Measurements from ENCODE around the gene SMIM35.

The SMIM35 gene

GRCh38 chr11:118076754-118077281, 9.9 kb downstream of the SMIM35 start, which contains the start of gene TMPRSS4:
Gene TMPRSS4, plus strand, starts transcription at chr11:118077078. Its CDS starts 225 bp downstream, at chr11:118077303.
- no peak for DNase-seq

GRCh38 chr11:118074785-118075184, 12.0 kb downstream of the SMIM35 start:
- Histone ChIP-seq H3K4me3 (ENCODE audit: low read depth, low read length) (no peak overlapping the region), H3K36me3 (no peaks in the 10 kb centered on the region), H3K27me3 (ENCODE audit: insufficient read depth, low read depth, severe bottlenecking) (no peaks in the 10 kb centered on the region), H3K9me3 (ENCODE audit: severe bottlenecking) (no peaks in the 10 kb centered on the region), H3K27ac (no peak overlapping the region)
- no peak for DNase-seq
- no peak for TF ChIP-seq CTCF (IDR thresholded peaks at IDR 0.05; ENCODE audit: low read depth, low read length)

More at GRCh38 chr11:118076754-118077281, 9.9 kb downstream of the SMIM35 start, which contains the start of gene TMPRSS4:
- no peaks in the 10 kb centered on the region for H3K27me3 ChIP-seq (ENCODE audit: insufficient read depth, low read depth, severe bottlenecking)
- no peaks in the 10 kb centered on the region for H3K36me3 ChIP-seq
- H3K4me3 ChIP-seq (ENCODE audit: low read depth, low read length) = no peak within 1 kb of the TSS
- TF ChIP-seq CTCF (IDR thresholded peaks at IDR 0.05; ENCODE audit: low read depth, low read length) = no peak
- H3K27ac ChIP-seq = no peak within 1 kb of the TSS
- H3K9me3 ChIP-seq (ENCODE audit: severe bottlenecking) = no peaks in the 10 kb centered on the region

- TF ChIP-seq CTCF (IDR thresholded peaks at IDR 0.05; ENCODE audit: low read depth, low read length) = no peak
- Histone ChIP-seq H3K27me3 (ENCODE audit: insufficient read depth, low read depth, severe bottlenecking) (no peaks in the 10 kb centered on the region), H3K9me3 (ENCODE audit: severe bottlenecking) (no peaks in the 10 kb centered on the region), H3K27ac (no peak overlapping the region), H3K4me3 (ENCODE audit: low read depth, low read length) (no peak overlapping the region), H3K36me3 (no peaks in the 10 kb centered on the region)
- no peak for DNase-seq
Measured at GRCh38 chr11:118074091-118074685, 12.6 kb downstream of the SMIM35 start.

GRCh38 chr11:118073554-118073953, 13.2 kb downstream of the SMIM35 start:
- no peak for DNase-seq
- no peak overlapping the region for H3K4me3 ChIP-seq (ENCODE audit: low read depth, low read length)
- peak overlapping the region; percentile 17; the same call in 1 of the 2 replicates for H3K27ac ChIP-seq
- no peaks in the 10 kb centered on the region for H3K27me3 ChIP-seq (ENCODE audit: insufficient read depth, low read depth, severe bottlenecking)
- no peaks in the 10 kb centered on the region for H3K9me3 ChIP-seq (ENCODE audit: severe bottlenecking)
- no peak for TF ChIP-seq CTCF (IDR thresholded peaks at IDR 0.05; ENCODE audit: low read depth, low read length)
- no peaks in the 10 kb centered on the region for H3K36me3 ChIP-seq

- Histone ChIP-seq H3K27me3 (ENCODE audit: insufficient read depth, low read depth, severe bottlenecking) (no peaks in the 10 kb centered on the region), H3K9me3 (ENCODE audit: severe bottlenecking) (no peaks in the 10 kb centered on the region), H3K27ac (no peak overlapping the region), H3K4me3 (ENCODE audit: low read depth, low read length) (no peak overlapping the region), H3K36me3 (no peaks in the 10 kb centered on the region)
- TF ChIP-seq CTCF (IDR thresholded peaks at IDR 0.05; ENCODE audit: low read depth, low read length) = no peak
- DNase-seq = no peak
Measured at GRCh38 chr11:118071416-118072030, 15.2 kb downstream of the SMIM35 start.

Measured in WERI-Rb-1 (cell line).